Esophagus squamous epithelium (tissue), 4 donors: Measurements from ENCODE around the gene AZGP1.

Source experiments
- POLR2A ChIP-seq, 4 donors: fragments of 450-650 bp; IDR thresholded peaks; one replicate each; pipeline ENCODE4 v1.6.1; 2017; ENCODE audit warnings: antibody characterized with exemption in 4 of 4, mild to moderate bottlenecking in 4 of 4, moderate library complexity in 3 of 4
- TF ChIP-seq, protein P1 (sequence below), 6 experiments: fragments of 450-650 bp in 4 of 6; fragments of 200-600 bp in 2 of 6; sonication (generic) in 2 of 6; IDR thresholded peaks; one replicate each; pipeline ENCODE4 v1.5.1; 2016 to 2019; ENCODE audit warnings: antibody characterized with exemption in 6 of 6, mild to moderate bottlenecking in 4 of 6, moderate library complexity in 4 of 6

DNA sequence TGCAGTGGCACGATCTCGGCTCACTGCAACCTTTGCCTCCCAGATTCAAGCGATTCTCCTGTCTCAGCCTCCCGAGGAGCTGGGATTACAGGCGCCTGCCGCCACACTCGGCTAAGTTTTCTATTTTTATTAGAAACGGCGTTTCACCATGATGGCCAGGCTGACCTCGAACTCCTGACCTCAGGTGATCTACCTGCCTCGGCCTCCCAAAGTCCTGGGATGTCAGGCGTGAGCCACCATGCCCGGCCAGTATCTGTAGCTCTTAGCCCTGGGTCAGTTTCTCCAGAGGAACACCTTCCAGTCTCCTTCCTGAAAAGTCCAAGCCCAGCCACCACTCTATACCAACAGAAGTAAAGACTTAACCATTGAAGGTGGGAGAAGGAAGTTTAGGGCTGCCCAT lies 24.4 kb upstream of the AZGP1 start:
- TF ChIP-seq, protein P1, sequence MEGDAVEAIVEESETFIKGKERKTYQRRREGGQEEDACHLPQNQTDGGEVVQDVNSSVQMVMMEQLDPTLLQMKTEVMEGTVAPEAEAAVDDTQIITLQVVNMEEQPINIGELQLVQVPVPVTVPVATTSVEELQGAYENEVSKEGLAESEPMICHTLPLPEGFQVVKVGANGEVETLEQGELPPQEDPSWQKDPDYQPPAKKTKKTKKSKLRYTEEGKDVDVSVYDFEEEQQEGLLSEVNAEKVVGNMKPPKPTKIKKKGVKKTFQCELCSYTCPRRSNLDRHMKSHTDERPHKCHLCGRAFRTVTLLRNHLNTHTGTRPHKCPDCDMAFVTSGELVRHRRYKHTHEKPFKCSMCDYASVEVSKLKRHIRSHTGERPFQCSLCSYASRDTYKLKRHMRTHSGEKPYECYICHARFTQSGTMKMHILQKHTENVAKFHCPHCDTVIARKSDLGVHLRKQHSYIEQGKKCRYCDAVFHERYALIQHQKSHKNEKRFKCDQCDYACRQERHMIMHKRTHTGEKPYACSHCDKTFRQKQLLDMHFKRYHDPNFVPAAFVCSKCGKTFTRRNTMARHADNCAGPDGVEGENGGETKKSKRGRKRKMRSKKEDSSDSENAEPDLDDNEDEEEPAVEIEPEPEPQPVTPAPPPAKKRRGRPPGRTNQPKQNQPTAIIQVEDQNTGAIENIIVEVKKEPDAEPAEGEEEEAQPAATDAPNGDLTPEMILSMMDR (IDR thresholded peaks at IDR 0.05), result no peak
- no peak for TF ChIP-seq POLR2A (IDR thresholded peaks at IDR 0.05)
